GM21737 (cell line): ENCODE data around the gene FAM81B.

Source experiments
- ATAC-seq: cut with Tn5 transposase; IDR thresholded peaks from one replicate; pipeline ENCODE4 v1.9.1; 2021; ENCODE audit warnings: mild to moderate bottlenecking, moderate library complexity; ENCODE audit not compliant: unreplicated experiment

FAM81B gene

DNA sequence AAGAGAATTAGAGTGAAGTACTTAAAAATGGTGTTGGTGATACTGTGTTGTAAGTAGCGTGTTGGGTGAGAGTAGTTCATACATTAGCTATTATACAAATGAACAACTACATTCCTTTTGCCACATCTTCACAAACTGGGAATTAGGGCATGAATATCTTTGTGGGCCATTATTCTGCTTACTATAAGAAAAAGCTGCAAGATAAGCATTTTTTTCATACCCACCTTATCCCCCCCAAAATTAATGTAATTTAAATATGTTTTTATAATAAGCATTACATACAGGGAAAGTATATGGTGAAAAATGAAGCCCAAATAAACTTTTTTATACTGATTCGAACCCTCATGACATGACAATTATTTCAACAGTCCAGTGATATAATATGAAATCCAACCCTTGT is 69.5 kb downstream of the FAM81B start:
- no peak for ATAC-seq

DNA sequence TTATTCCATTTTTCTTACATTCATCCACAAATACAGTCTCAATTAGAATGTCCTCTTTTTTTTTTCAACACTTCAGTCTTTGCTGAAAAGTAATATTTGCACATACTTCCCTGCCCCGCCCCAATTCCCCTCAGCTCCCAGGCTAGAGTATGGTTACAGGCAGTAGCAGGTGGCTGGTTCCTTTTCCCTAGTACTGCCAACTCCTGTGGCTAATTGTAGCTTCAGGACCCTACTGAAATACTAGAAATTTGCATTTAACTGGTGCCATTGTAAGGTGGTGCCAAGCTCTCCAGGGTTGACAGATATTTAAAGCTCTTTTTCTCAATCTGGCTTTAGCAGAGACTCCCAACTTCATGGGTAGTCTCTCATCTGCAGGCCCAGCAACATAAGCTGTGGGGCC is 80.3 kb downstream of the FAM81B start:
- ATAC-seq = no peak

- ATAC-seq = no peak
These were observed 80.8 kb downstream of the FAM81B start for GRCh38 chr5:95471942-95472341.

GRCh38 chr5:95484421-95484820 is 93.3 kb downstream of the FAM81B start:
- ATAC-seq = no peak

DNA sequence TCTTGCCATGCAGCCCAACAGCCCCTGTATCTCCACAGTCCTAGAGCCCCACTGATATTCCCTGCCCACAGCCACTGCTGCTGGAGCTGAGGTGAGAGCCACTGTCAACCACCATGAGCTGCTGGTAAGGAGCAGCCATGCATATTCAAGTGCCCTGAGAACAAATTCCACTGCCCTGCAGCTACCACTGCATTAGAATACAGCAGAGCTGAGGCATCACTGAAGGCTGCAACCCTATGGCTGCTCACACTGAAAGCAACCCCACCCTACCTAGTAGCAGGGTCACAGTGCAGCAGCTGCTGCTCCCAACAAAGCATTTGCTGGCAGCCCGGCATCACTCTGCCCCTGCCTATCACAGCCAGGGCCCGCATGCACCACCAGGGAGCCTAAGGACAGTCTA is 95.0 kb downstream of the FAM81B start:
- ATAC-seq = no peak

- ATAC-seq = no peak
These were observed 96.7 kb downstream of the FAM81B start for GRCh38 chr5:95487880-95488279.
